Heart right ventricle (tissue), 16 donors: Measurements from ENCODE around the gene CCT6B. TPM values are rescaled to one million over a fixed set of nuclear protein-coding genes. Genes with fewer than 3 reads are reported as not detected.

Experiments
- ATAC-seq, 8 donors: fragments of 200-7000 bp; cut with Tn5 transposase; one replicate each; pipeline ENCODE4 v1.9.1; 2020; ENCODE audit warnings: mild to moderate bottlenecking in 8 of 8, moderate library complexity in 8 of 8, moderate number of reproducible peaks in 1 of 8
- DNase-seq, 2 donors: peaks; one replicate each; pipeline ENCODE4 v3.0.0-alpha.2; 2020
- H3K27ac ChIP-seq, 10 donors: fragments of 200-600 bp; sonication (generic) in 2 of 10; one replicate each; pipeline versions ENCODE4 v1.5.0 to v1.8.0; 2020 to 2022; ENCODE audit warnings: mild to moderate bottlenecking in 3 of 10
- H3K27me3 ChIP-seq, 7 donors: fragments of 200-600 bp; one replicate each; pipeline ENCODE4 v1.8.0; 2021 to 2022; ENCODE audit warnings: mild to moderate bottlenecking in 2 of 7
- H3K36me3 ChIP-seq, 9 donors: fragments of 200-600 bp; sonication (generic) in 1 of 9; one replicate each; pipeline versions ENCODE4 v1.5.0 to v1.8.0; 2020 to 2022; ENCODE audit warnings: mild to moderate bottlenecking in 2 of 9
- H3K4me1 ChIP-seq, 9 donors: fragments of 200-600 bp; sonication (generic) in 1 of 9; one replicate each; pipeline versions ENCODE4 v1.5.0 to v1.8.0; 2020 to 2022; ENCODE audit warnings: mild to moderate bottlenecking in 4 of 9
- H3K4me3 ChIP-seq, 10 donors: fragments of 200-600 bp; sonication (generic) in 2 of 10; one replicate each; pipeline versions ENCODE4 v1.5.0 to v1.8.0; 2020 to 2022; ENCODE audit warnings: mild to moderate bottlenecking in 7 of 10, moderate library complexity in 2 of 10
- H3K9me3 ChIP-seq, 11 donors: fragments of 200-600 bp in 10 of 11; sonication (generic) in 2 of 11; one replicate each; pipeline versions ENCODE4 v1.5.0 to v1.8.0; 2013 to 2022; ENCODE audit warnings: mild to moderate bottlenecking in 2 of 11, control low read depth in 1 of 11, moderate library complexity in 1 of 11
- WGBS, 2 donors: extraction: QIAGEN DNeasy Blood & Tissue Kit; methylation state at CpG; one replicate each; pipeline ENCODE4 v1.1.7; 2013; ENCODE audit warnings: inconsistent platforms in 1 of 2; 5-methylcytosine and 5-hydroxymethylcytosine counted together
- intact Hi-C, 10 donors: fragments of 100-400 bp; cut with DNase I; formaldehyde crosslinking; loops; one replicate each; pipeline versions ENCODE4 v1.11.1 to v1.14.2; 2022
- polyA plus RNA-seq, 2 donors: library from polyadenylated mRNA; stranded (reverse); fragments of 200-250 nt; gene quantifications; one replicate each; pipeline ENCODE4 v1.2.3, GENCODE V29; 2013
- total RNA-seq, 10 donors: library from RNA; stranded (reverse); fragmentation: NEBNext Ultra II Directional in 3 of 10; extraction: Animal tissue kit (Norgen Biotek cat#: 25700) in 3 of 10; gene quantifications; one replicate each; pipeline versions ENCODE4 v1.2.1 to v1.2.4, GENCODE V29; 2021 to 2023
- TF ChIP-seq, protein P1 (sequence below), 9 donors: fragments of 200-600 bp; sonication (generic) in 2 of 9; IDR thresholded peaks; one replicate each; pipeline versions ENCODE4 v1.5.0 to v1.8.0; 2021 to 2022; ENCODE audit warnings: antibody characterized with exemption in 9 of 9, mild to moderate bottlenecking in 5 of 9, moderate library complexity in 1 of 9
- donor health status: Arrhythmogenic right ventricular cardiomyopathy.
- donor health status: ischemic (EF 13 %, LVEDD 7.1; RV severe dilation, severe dysfunction).
- donor health status: healthy with polysubstance abuse.
- donor health status: DM: no; HTN: yes; CAD: no.
- donor health status: DM: no; HTN: no; CAD: no.
- donor health status: ischemic (EF 25% LVEDD 6.9; RV normal size, moderate dysfunction).
- donor health status: ischemic (EF 25% LVEDD 5.7; RV mildly dilated, moderate dysfunction).
- donor health status: healthy.
- donor health status: DM: yes; HTN: yes; CAD: no.
- donor health status: Ischemic cardiomyopathy.
- donor health status: ischemic (EF 35%, LVEDD 5.7; RV mildly dilated, moderate dysfunction).
- donor health status: nonischemic (EF 11% LVEDD 7.7; RV severe dilation, severe dysfunction).
- donor health status: DM: yes; HTN: yes; CAD: no.
- donor health status: PGD.
- donor health status: ischemic (EF 29% LVEDD 5.4; RV normal size, mild dysfunction).
- donor health status: nonischemic (EF 23%, LVEDD 6.1; RV moderate dilation, normal function).

Gene CCT6B
- total and polyA plus RNA-seq, 12 donors = 0.67 to 2.8 (median 1.6) TPM

DNA sequence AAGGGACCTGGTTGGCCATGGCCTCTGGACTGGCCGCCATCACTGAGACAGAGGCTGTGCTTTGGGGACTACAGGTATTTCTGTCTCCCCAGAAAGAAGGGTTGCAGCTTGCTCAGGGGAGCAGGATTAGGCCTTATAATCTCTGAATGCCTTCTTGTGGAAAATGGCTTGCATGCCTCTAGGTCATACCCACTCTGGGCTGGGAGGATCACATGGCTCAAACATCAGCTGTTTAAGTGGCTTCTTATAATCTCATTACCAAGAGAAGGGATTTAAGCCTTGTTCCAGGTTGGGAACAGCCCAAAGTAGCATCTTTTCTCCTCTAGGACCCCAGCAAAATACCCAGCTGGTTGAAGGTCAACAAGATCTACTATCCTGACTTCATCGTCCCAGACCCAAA is 38.2 kb upstream of the CCT6B start:
- no peak for DNase-seq
- H3K4me1 ChIP-seq = peaks cover 9 to 40% (median 27%) of the 10 kb centered on the region in 9 donors
- no peak overlapping the region for H3K4me3 ChIP-seq
- no peaks in the 10 kb centered on the region for H3K27me3 ChIP-seq
- intact Hi-C loops = loop anchor here in 9 of 10 donors (2.0 to 10.0 kb wide), 7 partner anchors 85 to 125 kb away; partner anchors contain the start of genes RAD51D (in 4 of the 9) and FNDC8 (in 1 of the 9)
- WGBS, 2 donors = 96 to 99% methylated on average over 2 of the region's 2 CpGs
- H3K36me3 ChIP-seq = peaks cover 0 to 96% (median 37%) of the 10 kb centered on the region in 9 donors
- ATAC-seq = no peak
- TF ChIP-seq, protein P1, sequence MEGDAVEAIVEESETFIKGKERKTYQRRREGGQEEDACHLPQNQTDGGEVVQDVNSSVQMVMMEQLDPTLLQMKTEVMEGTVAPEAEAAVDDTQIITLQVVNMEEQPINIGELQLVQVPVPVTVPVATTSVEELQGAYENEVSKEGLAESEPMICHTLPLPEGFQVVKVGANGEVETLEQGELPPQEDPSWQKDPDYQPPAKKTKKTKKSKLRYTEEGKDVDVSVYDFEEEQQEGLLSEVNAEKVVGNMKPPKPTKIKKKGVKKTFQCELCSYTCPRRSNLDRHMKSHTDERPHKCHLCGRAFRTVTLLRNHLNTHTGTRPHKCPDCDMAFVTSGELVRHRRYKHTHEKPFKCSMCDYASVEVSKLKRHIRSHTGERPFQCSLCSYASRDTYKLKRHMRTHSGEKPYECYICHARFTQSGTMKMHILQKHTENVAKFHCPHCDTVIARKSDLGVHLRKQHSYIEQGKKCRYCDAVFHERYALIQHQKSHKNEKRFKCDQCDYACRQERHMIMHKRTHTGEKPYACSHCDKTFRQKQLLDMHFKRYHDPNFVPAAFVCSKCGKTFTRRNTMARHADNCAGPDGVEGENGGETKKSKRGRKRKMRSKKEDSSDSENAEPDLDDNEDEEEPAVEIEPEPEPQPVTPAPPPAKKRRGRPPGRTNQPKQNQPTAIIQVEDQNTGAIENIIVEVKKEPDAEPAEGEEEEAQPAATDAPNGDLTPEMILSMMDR (IDR thresholded peaks at IDR 0.05) = no peak
- H3K27ac ChIP-seq = no peak overlapping the region
- H3K9me3 ChIP-seq = no peaks in the 10 kb centered on the region

DNA sequence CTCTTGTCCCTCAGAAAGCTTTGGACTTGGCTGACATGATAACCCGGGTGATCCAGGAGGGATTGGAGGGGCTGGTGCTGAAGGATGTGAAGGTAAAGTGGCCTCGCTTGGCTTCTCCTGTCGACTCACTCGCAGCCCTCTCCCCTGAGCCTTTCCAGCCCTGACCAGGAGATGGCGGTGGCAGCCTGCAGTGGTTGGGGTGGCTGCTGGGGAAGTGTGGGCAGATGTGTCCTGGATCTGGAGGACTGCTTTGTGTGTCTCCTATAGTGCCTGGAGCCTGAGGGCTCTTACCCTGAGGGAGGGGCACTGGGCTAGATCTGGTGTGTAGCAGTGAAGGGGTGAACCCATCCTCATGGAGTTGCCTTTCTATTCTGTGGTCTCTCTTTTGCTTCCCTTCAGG is 36.9 kb upstream of the CCT6B start:
- Histone ChIP-seq H3K9me3 (no peaks in the 10 kb centered on the region), H3K4me1 (peaks cover 9 to 36% (median 27%) of the 10 kb centered on the region in 9 donors), H3K27ac (peak overlapping the region in 7 of 10 donors; percentile 50 to 77 (median 67)), H3K27me3 (no peaks in the 10 kb centered on the region), H3K36me3 (peaks cover 0 to 96% (median 44%) of the 10 kb centered on the region in 9 donors), H3K4me3 (no peak overlapping the region)
- intact Hi-C loops = loop anchor here (1.0 to 10.0 kb wide), 9 partner anchors 87 to 127 kb away; partner anchors contain the start of genes RAD51D (in 7 of the 10) and FNDC8 (in 1 of the 10)
- WGBS, 2 donors = 46 to 51% methylated on average over 5 of the region's 5 CpGs
- ATAC-seq = peak; percentile 70 to 87 (median 82)
- TF ChIP-seq, protein P1 (IDR thresholded peaks at IDR 0.05) = peak; percentile 61 to 85 (median 73)
- DNase-seq = peak; percentile 59 to 66

DNA sequence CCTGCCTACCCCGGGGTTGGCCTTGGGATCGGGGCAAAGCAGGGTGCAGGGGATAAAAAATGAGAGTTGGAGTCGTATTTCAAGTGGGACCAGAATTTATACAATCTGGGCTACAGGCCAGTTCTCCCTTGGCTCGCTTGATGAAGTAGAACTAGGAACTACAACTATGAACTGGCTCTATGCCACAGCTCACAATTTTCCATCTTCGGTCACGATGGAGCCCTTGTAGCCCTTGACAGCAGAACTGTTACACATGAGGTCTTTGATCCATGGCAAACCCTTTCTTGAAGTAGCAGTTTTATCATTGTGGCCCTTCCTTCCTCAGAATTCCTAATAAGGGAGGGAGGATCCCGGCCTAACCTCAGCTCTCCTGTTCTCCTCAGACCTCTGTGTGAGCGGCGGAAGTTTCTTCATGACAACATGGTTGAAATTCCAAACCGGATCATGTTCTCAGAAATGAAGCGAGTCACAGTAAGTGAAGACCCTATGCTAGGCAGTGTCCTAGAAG is 36.1 kb upstream of the CCT6B start:
- peaks cover 9 to 29% (median 19%) of the 10 kb centered on the region in 9 donors for H3K4me1 ChIP-seq

More for the DNA sequence above, 36.1 kb upstream of the CCT6B start:
- DNase-seq (peak in 1 of 2 donors; percentile 78), ATAC-seq (peak; percentile 66 to 89 (median 76))
- Histone ChIP-seq H3K9me3 (no peaks in the 10 kb centered on the region), H3K27me3 (no peaks in the 10 kb centered on the region), H3K36me3 (peaks cover 0 to 96% (median 50%) of the 10 kb centered on the region in 9 donors), H3K27ac (peak overlapping the region; percentile 2 to 77 (median 64)), H3K4me3 (no peak overlapping the region)
- intact Hi-C loops = loop anchor here in 8 of 10 donors (1.0 to 10.0 kb wide), 6 partner anchors 87 to 127 kb away; partner anchors contain the start of genes RAD51D (in 4 of the 8) and FNDC8 (in 1 of the 8)
- TF ChIP-seq, protein P1 (IDR thresholded peaks at IDR 0.05) = no peak
- WGBS, 2 donors = 31 to 43% methylated on average over 11 of the region's 11 CpGs
